ENCODE data around the gene CAPZB.
A peak's percentile ranks its signal among the peaks of the same experiment; 100 is the strongest.

The CAPZB gene

GRCh38 chr1:19392221-19392620, 93.1 kb downstream of the CAPZB start:
- no peak for TF ChIP-seq ZFX (IDR thresholded peaks at IDR 0.05)
- TF ChIP-seq, protein P1, sequence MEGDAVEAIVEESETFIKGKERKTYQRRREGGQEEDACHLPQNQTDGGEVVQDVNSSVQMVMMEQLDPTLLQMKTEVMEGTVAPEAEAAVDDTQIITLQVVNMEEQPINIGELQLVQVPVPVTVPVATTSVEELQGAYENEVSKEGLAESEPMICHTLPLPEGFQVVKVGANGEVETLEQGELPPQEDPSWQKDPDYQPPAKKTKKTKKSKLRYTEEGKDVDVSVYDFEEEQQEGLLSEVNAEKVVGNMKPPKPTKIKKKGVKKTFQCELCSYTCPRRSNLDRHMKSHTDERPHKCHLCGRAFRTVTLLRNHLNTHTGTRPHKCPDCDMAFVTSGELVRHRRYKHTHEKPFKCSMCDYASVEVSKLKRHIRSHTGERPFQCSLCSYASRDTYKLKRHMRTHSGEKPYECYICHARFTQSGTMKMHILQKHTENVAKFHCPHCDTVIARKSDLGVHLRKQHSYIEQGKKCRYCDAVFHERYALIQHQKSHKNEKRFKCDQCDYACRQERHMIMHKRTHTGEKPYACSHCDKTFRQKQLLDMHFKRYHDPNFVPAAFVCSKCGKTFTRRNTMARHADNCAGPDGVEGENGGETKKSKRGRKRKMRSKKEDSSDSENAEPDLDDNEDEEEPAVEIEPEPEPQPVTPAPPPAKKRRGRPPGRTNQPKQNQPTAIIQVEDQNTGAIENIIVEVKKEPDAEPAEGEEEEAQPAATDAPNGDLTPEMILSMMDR (conservative IDR thresholded peaks at IDR 0.05), result no peak
- no peak overlapping the region for H3K27ac ChIP-seq

- 0 out of 2 replicates have a peak overlapping the region, but pooled peaks have one; percentile 18 for H3K27ac ChIP-seq
- TF ChIP-seq, protein P1 (conservative IDR thresholded peaks at IDR 0.05), result peak; percentile 39
- no peak for TF ChIP-seq ZFX (IDR thresholded peaks at IDR 0.05)
Observed at GRCh38 chr1:19391596-19391981, 93.8 kb downstream of the CAPZB start.

- TF ChIP-seq, protein P1 (conservative IDR thresholded peaks at IDR 0.05), result peak; percentile 79
- TF ChIP-seq ZFX (IDR thresholded peaks at IDR 0.05), result no peak
- H3K27ac ChIP-seq, result 0 out of 2 replicates have a peak overlapping the region, but pooled peaks have one; percentile 18
Observed at GRCh38 chr1:19390901-19391595, 94.3 kb downstream of the CAPZB start.

GRCh38 chr1:19390166-19390850, 95.0 kb downstream of the CAPZB start:
- H3K27ac ChIP-seq, result no peak overlapping the region
- TF ChIP-seq, protein P1 (conservative IDR thresholded peaks at IDR 0.05), result no peak
- no peak for TF ChIP-seq ZFX (IDR thresholded peaks at IDR 0.05)

GRCh38 chr1:19388980-19389379, 96.4 kb downstream of the CAPZB start:
- TF ChIP-seq ZFX (IDR thresholded peaks at IDR 0.05), result no peak
- TF ChIP-seq, protein P1 (conservative IDR thresholded peaks at IDR 0.05), result no peak
- H3K27ac ChIP-seq, result no peak overlapping the region

DNA sequence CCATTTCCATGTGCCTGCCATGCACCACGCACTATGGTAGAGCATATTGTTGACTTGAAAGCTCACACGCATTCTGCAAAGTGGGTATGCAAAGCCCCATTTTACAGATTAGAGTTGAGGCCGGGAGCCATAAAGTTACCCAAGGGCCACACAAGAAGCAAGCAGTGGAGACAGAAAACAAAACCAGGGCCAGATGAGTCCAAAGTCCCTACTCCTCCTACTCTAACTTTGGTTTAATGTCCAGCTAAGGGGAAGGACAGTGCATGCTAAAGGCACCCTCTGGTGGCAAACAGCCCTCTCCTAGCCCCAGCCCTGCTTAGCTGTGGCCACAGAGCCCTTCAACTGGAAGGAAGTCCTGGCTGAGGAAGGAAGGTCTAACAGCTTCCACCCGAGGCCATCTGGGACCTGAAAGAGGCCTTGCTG, 98.3 kb downstream of the CAPZB start:
- H3K27ac ChIP-seq, result no peak overlapping the region
- TF ChIP-seq, protein P1 (conservative IDR thresholded peaks at IDR 0.05), result no peak
- TF ChIP-seq ZFX (IDR thresholded peaks at IDR 0.05), result no peak
